ENCODE data around the gene HHATL. TPM values are rescaled to one million over a fixed set of nuclear protein-coding genes. Genes with fewer than 3 reads are reported as not detected.

HHATL gene
- total RNA-seq, 1 donor from 2014 or later: not detected

DNA sequence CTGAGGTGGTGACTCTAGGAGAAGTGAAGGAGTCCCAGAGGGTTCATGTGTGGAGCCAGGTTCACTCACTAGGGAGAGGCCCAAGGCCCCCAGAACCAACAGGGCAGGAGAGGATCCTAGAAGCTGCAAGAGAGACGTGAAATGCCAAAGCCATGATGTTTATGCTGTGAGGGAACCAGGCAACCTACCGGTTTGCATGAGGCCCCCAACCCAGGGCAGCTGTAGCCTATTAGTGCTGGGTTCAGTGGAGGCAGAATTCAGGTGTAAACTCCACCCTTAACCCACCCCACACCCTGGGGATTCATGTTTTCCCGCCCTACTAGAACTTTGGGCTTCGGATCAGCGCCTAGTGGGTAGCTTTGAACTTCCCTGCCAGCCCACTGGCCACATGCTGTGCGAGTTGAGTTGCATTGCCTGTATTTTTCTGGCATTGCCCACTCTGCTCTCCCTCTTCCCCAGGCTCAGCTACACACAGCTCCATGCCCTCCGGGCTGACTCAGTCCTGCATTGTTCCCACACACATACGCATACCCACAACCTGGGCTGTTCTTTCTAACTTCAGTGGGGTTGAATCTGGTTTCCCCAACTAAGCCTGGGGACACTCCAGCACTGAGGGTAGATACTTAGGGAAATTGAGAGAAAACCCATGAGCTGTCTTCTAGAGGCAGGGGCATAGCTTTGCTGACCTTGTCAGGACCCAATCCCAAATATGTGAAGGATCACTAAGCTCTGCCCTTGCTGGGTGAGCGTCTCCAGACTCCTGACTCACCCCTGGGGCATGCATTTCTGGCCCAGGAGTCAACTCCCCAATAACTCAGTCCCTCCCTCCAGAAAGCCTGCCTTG, 51.1 kb downstream of the HHATL start:
- no peaks in the 10 kb centered on the region for H3K27me3 Mint-ChIP-seq (ENCODE audit: low read depth, unreplicated experiment)
- H3K9me3 Mint-ChIP-seq (ENCODE audit: unreplicated experiment): no peaks in the 10 kb centered on the region
- peak; percentile 34 for FAIRE-seq
- Histone ChIP-seq H4K20me1 (ENCODE audit: insufficient read depth, low read length) (peaks cover 59% of the 10 kb centered on the region), H3K36me3 (ENCODE audit: insufficient read depth, low read length) (peaks cover 21% of the 10 kb centered on the region), H3K9ac (ENCODE audit: low read length) (peak overlapping the region; percentile 39), H3K9me3 (ENCODE audit: insufficient read depth, low read depth, low read length) (no peaks in the 10 kb centered on the region), H3K4me3 (ENCODE audit: insufficient read depth, low read depth, low read length) (no peak overlapping the region), H3K79me2 (ENCODE audit: insufficient read depth, low read length) (peaks cover 61% of the 10 kb centered on the region), H3K27me3 (ENCODE audit: insufficient read depth, low read length) (no peaks in the 10 kb centered on the region), H2AFZ (ENCODE audit: low read depth, low read length) (no peak overlapping the region), H3K4me1 (ENCODE audit: insufficient read depth, low read length) (peaks cover 51% of the 10 kb centered on the region), H3K27ac (ENCODE audit: low read depth, low read length) (peak overlapping the region; percentile 52), H3K4me2 (ENCODE audit: low read length) (peak overlapping the region; percentile 97)
- H3K4me3 Mint-ChIP-seq (ENCODE audit: unreplicated experiment): peak overlapping the region; percentile 75
- peak; percentile 65 for DNase-seq (ENCODE audit: low read depth)
- peak overlapping the region; percentile 94 for H3K27ac Mint-ChIP-seq (ENCODE audit: unreplicated experiment)
- TF ChIP-seq, protein P1, sequence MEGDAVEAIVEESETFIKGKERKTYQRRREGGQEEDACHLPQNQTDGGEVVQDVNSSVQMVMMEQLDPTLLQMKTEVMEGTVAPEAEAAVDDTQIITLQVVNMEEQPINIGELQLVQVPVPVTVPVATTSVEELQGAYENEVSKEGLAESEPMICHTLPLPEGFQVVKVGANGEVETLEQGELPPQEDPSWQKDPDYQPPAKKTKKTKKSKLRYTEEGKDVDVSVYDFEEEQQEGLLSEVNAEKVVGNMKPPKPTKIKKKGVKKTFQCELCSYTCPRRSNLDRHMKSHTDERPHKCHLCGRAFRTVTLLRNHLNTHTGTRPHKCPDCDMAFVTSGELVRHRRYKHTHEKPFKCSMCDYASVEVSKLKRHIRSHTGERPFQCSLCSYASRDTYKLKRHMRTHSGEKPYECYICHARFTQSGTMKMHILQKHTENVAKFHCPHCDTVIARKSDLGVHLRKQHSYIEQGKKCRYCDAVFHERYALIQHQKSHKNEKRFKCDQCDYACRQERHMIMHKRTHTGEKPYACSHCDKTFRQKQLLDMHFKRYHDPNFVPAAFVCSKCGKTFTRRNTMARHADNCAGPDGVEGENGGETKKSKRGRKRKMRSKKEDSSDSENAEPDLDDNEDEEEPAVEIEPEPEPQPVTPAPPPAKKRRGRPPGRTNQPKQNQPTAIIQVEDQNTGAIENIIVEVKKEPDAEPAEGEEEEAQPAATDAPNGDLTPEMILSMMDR (IDR thresholded peaks at IDR 0.05; ENCODE audit: insufficient read depth, low read depth, low read length): no peak
- TF ChIP-seq EZH2 (IDR thresholded peaks at IDR 0.05; ENCODE audit: insufficient read depth, low read length): no peak
- H3K4me1 Mint-ChIP-seq (ENCODE audit: low read depth, unreplicated experiment): peaks cover 49% of the 10 kb centered on the region
- peaks cover 13% of the 10 kb centered on the region for H3K36me3 Mint-ChIP-seq (ENCODE audit: low read depth, unreplicated experiment)

DNA sequence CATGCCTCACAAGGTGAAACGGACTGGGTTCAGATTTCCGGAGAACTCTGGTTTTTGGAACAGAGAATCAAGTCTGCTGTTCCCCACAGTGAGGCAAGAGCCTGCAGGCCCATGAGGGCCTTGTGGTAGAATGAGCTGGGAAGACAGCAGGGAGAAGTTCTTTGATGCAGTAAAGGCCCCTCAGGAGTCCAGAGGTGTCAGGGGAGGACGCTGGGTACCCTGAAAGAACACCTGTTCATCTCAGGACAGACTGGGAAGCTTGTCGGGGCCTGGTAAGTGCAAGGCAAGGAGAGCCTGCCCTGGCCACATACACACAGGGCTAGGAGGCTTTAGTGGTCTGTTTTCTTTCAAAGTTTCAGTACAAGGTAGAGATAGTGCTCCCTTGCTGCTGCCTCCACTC, 52.8 kb downstream of the HHATL start:
- no peak overlapping the region for H3K27ac ChIP-seq (ENCODE audit: low read depth, low read length)
- H3K27ac Mint-ChIP-seq (ENCODE audit: unreplicated experiment): no peak overlapping the region
- H3K79me2 ChIP-seq (ENCODE audit: insufficient read depth, low read length): peaks cover 48% of the 10 kb centered on the region
- no peaks in the 10 kb centered on the region for H3K9me3 ChIP-seq (ENCODE audit: insufficient read depth, low read depth, low read length)
- no peak overlapping the region for H3K4me3 Mint-ChIP-seq (ENCODE audit: unreplicated experiment)
- no peak overlapping the region for H3K4me3 ChIP-seq (ENCODE audit: insufficient read depth, low read depth, low read length)
- no peaks in the 10 kb centered on the region for H3K9me3 Mint-ChIP-seq (ENCODE audit: unreplicated experiment)
- H3K4me1 ChIP-seq (ENCODE audit: insufficient read depth, low read length): peaks cover 35% of the 10 kb centered on the region
- DNase-seq (ENCODE audit: low read depth) (no peak), FAIRE-seq (no peak)
- no peak overlapping the region for H3K4me2 ChIP-seq (ENCODE audit: low read length)
- H2AFZ ChIP-seq (ENCODE audit: low read depth, low read length): no peak overlapping the region
- H3K9ac ChIP-seq (ENCODE audit: low read length): no peak overlapping the region
- peaks cover 28% of the 10 kb centered on the region for H3K36me3 ChIP-seq (ENCODE audit: insufficient read depth, low read length)
- H3K27me3 Mint-ChIP-seq (ENCODE audit: low read depth, unreplicated experiment): no peaks in the 10 kb centered on the region
- no peaks in the 10 kb centered on the region for H3K27me3 ChIP-seq (ENCODE audit: insufficient read depth, low read length)
- no peak for TF ChIP-seq EZH2 (IDR thresholded peaks at IDR 0.05; ENCODE audit: insufficient read depth, low read length)
- TF ChIP-seq, protein P1 (IDR thresholded peaks at IDR 0.05; ENCODE audit: insufficient read depth, low read depth, low read length): no peak
- peaks cover 49% of the 10 kb centered on the region for H3K4me1 Mint-ChIP-seq (ENCODE audit: low read depth, unreplicated experiment)
- peaks cover 52% of the 10 kb centered on the region for H4K20me1 ChIP-seq (ENCODE audit: insufficient read depth, low read length)
- H3K36me3 Mint-ChIP-seq (ENCODE audit: low read depth, unreplicated experiment): peaks cover 13% of the 10 kb centered on the region

DNA sequence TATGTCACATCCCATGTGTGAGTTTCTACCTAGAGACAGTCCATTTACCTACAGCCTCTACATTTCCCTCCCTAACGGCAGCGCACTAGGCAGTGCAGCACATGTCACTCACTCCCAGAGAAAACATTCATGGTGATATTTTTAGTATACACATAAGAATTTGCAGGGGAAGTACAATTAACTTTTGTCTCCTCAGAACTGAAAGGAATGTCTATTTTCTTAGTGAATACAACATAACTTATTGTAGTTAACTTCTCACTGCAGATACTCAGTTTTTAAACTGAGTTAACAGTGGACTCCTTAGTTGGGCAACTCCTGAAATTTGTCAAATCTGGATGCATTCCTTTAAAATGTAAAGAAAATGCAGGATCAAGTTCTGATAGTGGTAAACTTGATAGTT, 53.6 kb downstream of the HHATL start:
- no peaks in the 10 kb centered on the region for H3K27me3 Mint-ChIP-seq (ENCODE audit: low read depth, unreplicated experiment)
- FAIRE-seq: peak; percentile 49
- Histone ChIP-seq H2AFZ (ENCODE audit: low read depth, low read length) (no peak overlapping the region), H3K9me3 (ENCODE audit: insufficient read depth, low read depth, low read length) (no peaks in the 10 kb centered on the region), H3K27ac (ENCODE audit: low read depth, low read length) (no peak overlapping the region), H3K4me2 (ENCODE audit: low read length) (no peak overlapping the region), H3K36me3 (ENCODE audit: insufficient read depth, low read length) (peaks cover 35% of the 10 kb centered on the region), H3K79me2 (ENCODE audit: insufficient read depth, low read length) (peaks cover 49% of the 10 kb centered on the region), H3K4me3 (ENCODE audit: insufficient read depth, low read depth, low read length) (no peak overlapping the region), H3K4me1 (ENCODE audit: insufficient read depth, low read length) (peaks cover 35% of the 10 kb centered on the region), H4K20me1 (ENCODE audit: insufficient read depth, low read length) (peaks cover 57% of the 10 kb centered on the region), H3K27me3 (ENCODE audit: insufficient read depth, low read length) (no peaks in the 10 kb centered on the region), H3K9ac (ENCODE audit: low read length) (no peak overlapping the region)
- peaks cover 49% of the 10 kb centered on the region for H3K4me1 Mint-ChIP-seq (ENCODE audit: low read depth, unreplicated experiment)
- H3K9me3 Mint-ChIP-seq (ENCODE audit: unreplicated experiment): no peaks in the 10 kb centered on the region
- DNase-seq (ENCODE audit: low read depth): no peak
- TF ChIP-seq EZH2 (IDR thresholded peaks at IDR 0.05; ENCODE audit: insufficient read depth, low read length): no peak
- TF ChIP-seq, protein P1 (IDR thresholded peaks at IDR 0.05; ENCODE audit: insufficient read depth, low read depth, low read length): no peak
- no peak overlapping the region for H3K27ac Mint-ChIP-seq (ENCODE audit: unreplicated experiment)
- peak overlapping the region; percentile 42 for H3K4me3 Mint-ChIP-seq (ENCODE audit: unreplicated experiment)
- H3K36me3 Mint-ChIP-seq (ENCODE audit: low read depth, unreplicated experiment): peaks cover 17% of the 10 kb centered on the region
